K562 (cell line): ENCODE measurements around the gene PIK3CA. TPM values are rescaled to one million over a fixed set of nuclear protein-coding genes. Genes with fewer than 3 reads are reported as not detected.
A peak's percentile ranks its signal among the peaks of the same experiment; 100 is the strongest.

Source experiments
- ATAC-seq: fragments of 200-7000 bp; cut with Tn5 transposase; 3 replicates; pipeline ENCODE4 v1.9.1; 2020; ENCODE audit warnings: moderate library complexity
- BruUV-seq: library from RNA; stranded (reverse); fragments of 400-500 nt; replicated peaks from 2 replicates; lab custom pipeline; 2021; lab: Mats Ljungman, UMichigan
- CTCF ChIA-PET: fragments of 300-600 bp; formaldehyde crosslinking; extraction: SDS; loops from one replicate; lab custom pipeline; 2021; ENCODE audit warnings: low intra/inter-chr PET ratio; lab: Yijun Ruan, JAX
- POLR2A ChIA-PET: fragments of 300-600, 350-650 bp; sonication (Branson Sonifier 250); formaldehyde crosslinking; extraction: SDS; loops from one replicate; lab custom pipeline; 2021; ENCODE audit warnings: antibody characterized with exemption, inconsistent platforms; lab: Yijun Ruan, JAX
- DNase-seq, 4 experiments: peaks; one replicate each; pipeline versions ENCODE4 v3.0.0 to v3.0.0-alpha.2; 2011 to 2018; ENCODE audit warnings: low spot score in 3 of 4, mixed read lengths in 3 of 4; ENCODE audit errors: extremely low read depth in 1 of 4
- FAIRE-seq: peaks from 2 replicates; lab custom pipeline; 2011; peaks lifted over from hg19 to GRCh38; lab: Jason Lieb, UNC
- H2AFZ ChIP-seq: 2 replicates; pipeline ENCODE4 v1.6.0; 2011; ENCODE audit warnings: low read depth, low read length, control low read depth, inconsistent platforms
- H3K27ac ChIP-seq: fragments of 200-600 bp; 3 replicates; pipeline ENCODE4 v1.8.0; 2011; ENCODE audit warnings: low read depth, mild to moderate bottlenecking, control low read depth, inconsistent platforms, low read length, moderate library complexity, mixed read lengths; ENCODE audit errors: extremely low read depth
- H3K27me3 ChIP-seq, 2 experiments: fragments of 300-600 bp in 1 of 2; 2 replicates in 1 of 2; 3 replicates in 1 of 2; pipeline versions ENCODE4 v1.6.0 to v1.8.0; 2011; ENCODE audit warnings: inconsistent platforms in 2 of 2, low read length in 2 of 2, mild to moderate bottlenecking in 1 of 2, mixed read lengths in 1 of 2, moderate library complexity in 1 of 2; ENCODE audit not compliant: control insufficient read depth in 2 of 2, insufficient read depth in 2 of 2
- H3K36me3 ChIP-seq: fragments of 300-600 bp; 3 replicates; pipeline ENCODE4 v1.8.0; 2011; ENCODE audit warnings: mild to moderate bottlenecking, low read length, inconsistent platforms; ENCODE audit not compliant: control insufficient read depth, insufficient read depth
- H3K4me1 ChIP-seq, 2 experiments: fragments of 200-600 bp in 1 of 2; replicated peaks in 1 of 2; 2 replicates in 1 of 2; 3 replicates in 1 of 2; pipeline versions ENCODE4 v1.5.1 to v1.8.0; 2011; ENCODE audit warnings: inconsistent platforms in 2 of 2, low read length in 2 of 2, mild to moderate bottlenecking in 1 of 2, mixed read lengths in 1 of 2, moderate library complexity in 1 of 2; ENCODE audit not compliant: control insufficient read depth in 2 of 2, insufficient read depth in 2 of 2
- H3K4me2 ChIP-seq: 2 replicates; pipeline ENCODE4 v1.6.1; 2011; ENCODE audit warnings: low read length, control low read depth, inconsistent platforms, mixed read lengths; ENCODE audit not compliant: insufficient read depth
- H3K4me3 ChIP-seq: fragments of 200-600 bp; sonication (generic), shearing (Covaris generic); 2 replicates; pipeline ENCODE4 v1.5.1; 2016; ENCODE audit warnings: control low read depth, inconsistent platforms
- H3K79me2 ChIP-seq: fragments of 200-600 bp; 3 replicates; pipeline ENCODE4 v1.8.0; 2011; ENCODE audit warnings: low read length, inconsistent platforms; ENCODE audit not compliant: control insufficient read depth, insufficient read depth
- H3K9ac ChIP-seq, 2 experiments: 2 replicates each; pipeline versions ENCODE4 v1.6.0 to v1.6.1; 2011; ENCODE audit warnings: low read depth in 2 of 2, low read length in 2 of 2, control low read depth in 1 of 2, inconsistent platforms in 1 of 2, mild to moderate bottlenecking in 1 of 2, mixed read lengths in 1 of 2; ENCODE audit not compliant: insufficient read depth in 1 of 2
- H3K9me1 ChIP-seq: one replicate; pipeline ENCODE4 v1.6.0; 2011; ENCODE audit warnings: inconsistent platforms, mild to moderate bottlenecking, low read length, moderate library complexity; ENCODE audit not compliant: control insufficient read depth, insufficient read depth
- H3K9me3 ChIP-seq: replicated peaks from 2 replicates; pipeline ENCODE4 v1.5.1; 2011; ENCODE audit warnings: low read depth, low read length, inconsistent platforms; ENCODE audit not compliant: control insufficient read depth, insufficient read depth
- H4K20me1 ChIP-seq: replicated peaks from 2 replicates; pipeline ENCODE4 v1.6.1; 2011; ENCODE audit warnings: low read length, inconsistent platforms, mixed read lengths; ENCODE audit not compliant: control insufficient read depth, insufficient read depth
- ARNT ChIP-seq, 2 experiments: fragments of 450-650 bp; IDR thresholded peaks; 2 replicates each; pipeline ENCODE4 v1.6.1; 2016; ENCODE audit warnings: mild to moderate bottlenecking in 1 of 2
- ATF2 ChIP-seq: sonication (generic); formaldehyde crosslinking; IDR thresholded peaks from 2 replicates; pipeline ENCODE4 v1.8.1; 2022; ENCODE audit warnings: missing genetic modification reagents
- ATF7 ChIP-seq: fragments of 450-650 bp; IDR thresholded peaks from 2 replicates; pipeline ENCODE4 v1.7.1; 2014; ENCODE audit warnings: mild to moderate bottlenecking, moderate library complexity
- CHAMP1 ChIP-seq: fragments of 450-650 bp; IDR thresholded peaks from 2 replicates; pipeline ENCODE4 v1.6.1; 2016; ENCODE audit warnings: mild to moderate bottlenecking
- ESRRB ChIP-seq: fragments of 250-450 bp; sonication (Bioruptor Pico); IDR thresholded peaks from 2 replicates; pipeline ENCODE4 v1.5.0; 2020; ENCODE audit warnings: mild to moderate bottlenecking, moderate library complexity, borderline replicate concordance
- FOXA3 ChIP-seq, 2 experiments: fragments of 450-650 bp in 1 of 2; sonication (generic) in 1 of 2; formaldehyde crosslinking; IDR thresholded peaks in 1 of 2; conservative IDR thresholded peaks in 1 of 2; 2 replicates each; pipeline versions ENCODE4 v1.4.0 to v1.8.0; 2020 to 2022; ENCODE audit warnings: mild to moderate bottlenecking in 2 of 2, missing genetic modification reagents in 1 of 2
- FOXK2 ChIP-seq, 2 experiments: fragments of 450-650 bp; IDR thresholded peaks in 1 of 2; conservative IDR thresholded peaks in 1 of 2; 2 replicates each; pipeline ENCODE4 v1.6.1; 2016; ENCODE audit warnings: low read depth in 2 of 2, mild to moderate bottlenecking in 1 of 2
- SOX6 ChIP-seq: fragments of 450-650 bp; IDR thresholded peaks from 2 replicates; pipeline ENCODE4 v1.6.1; 2014; ENCODE audit warnings: mild to moderate bottlenecking
- SPI1 ChIP-seq: IDR thresholded peaks from 2 replicates; pipeline ENCODE4 v1.6.1; 2011; ENCODE audit warnings: low read depth, low read length, control low read depth, borderline replicate concordance
- ZNF778 ChIP-seq: fragments of 450-650 bp; formaldehyde crosslinking; IDR thresholded peaks from 2 replicates; pipeline ENCODE4 v1.4.0; 2020; ENCODE audit warnings: mild to moderate bottlenecking, moderate library complexity
- WGBS: fragments of 100-300 bp; shearing (Covaris generic); methylation state at CpG from one replicate; pipeline ENCODE4 v1.1.6; 2016; ENCODE audit warnings: low coverage, mixed read lengths; ENCODE audit not compliant: insufficient coverage; ENCODE audit errors: missing lambda C conversion rate; 5-methylcytosine and 5-hydroxymethylcytosine counted together
- in situ Hi-C: fragments of 300-500 bp; cut with MboI; formaldehyde crosslinking; loops from 4 replicates; pipeline ENCODE4 v1.15.0; 2018; ENCODE audit warnings: inconsistent platforms, mixed read lengths
- intact Hi-C: fragments of 100-400 bp; cut with micrococcal nuclease; formaldehyde crosslinking; loops from 2 replicates; pipeline ENCODE4 v1.14.2; 2022
- polyA plus RNA-seq, 8 experiments: library from polyadenylated mRNA; depleted of rRNA in 4 of 8; stranded (reverse) in 5 of 8; unstranded in 3 of 8; fragments of >200 nt; fragmentation: Nextera tagmentation in 2 of 8; fragmentation: Illumina TruSeq in 1 of 8; extraction: Ambion mirVana in 2 of 8; extraction: Trizol in 1 of 8; gene quantifications; 2 replicates each; pipeline versions ENCODE4 v1.2.1 to v1.2.3, GENCODE V29; 2011 to 2014; ENCODE audit warnings: inconsistent platforms in 1 of 8, missing spikeins in 1 of 8
- total RNA-seq, 7 experiments: library from RNA; depleted of rRNA in 6 of 7; stranded (reverse); fragments of >200 nt in 6 of 7; fragmentation: Illumina TruSeq in 2 of 7; extraction: Trizol in 2 of 7; gene quantifications; 2 replicates each; pipeline versions ENCODE4 v1.2.1 to v1.2.3, GENCODE V29; 2011 to 2021; ENCODE audit warnings: low replicate concordance in 1 of 7
- TF ChIP-seq, protein P1 (sequence below): fragments of 450-650 bp; formaldehyde crosslinking; IDR thresholded peaks from 2 replicates; pipeline ENCODE4 v1.4.0; 2020; ENCODE audit warnings: mild to moderate bottlenecking, mixed read lengths

Gene PIK3CA
- total and polyA plus RNA-seq, 9 of the 15 experiments (the other 6 are each of a cell fraction or from before 2014, with no cell fraction given), result 3.8 to 19.4 (median 10.8) TPM

GRCh38 chr3:179233043-179233442, 84.9 kb downstream of the PIK3CA start:
- Histone ChIP-seq H3K4me3 (no peak overlapping the region), H3K27me3 (no peaks in the 10 kb centered on the region), H3K9me3 (no peaks in the 10 kb centered on the region), H4K20me1 (no peaks in the 10 kb centered on the region), H3K36me3 (peaks cover 40% of the 10 kb centered on the region; the same call in 2 of the 3 replicates), H3K4me1 (peaks cover 0 to 5% of the 10 kb centered on the region in 2 experiments; a peak in 1 of 5 replicates), H3K27ac (no peak overlapping the region), H3K9ac (no peak overlapping the region), H3K4me2 (no peak overlapping the region), H2AFZ (no peak overlapping the region), H3K79me2 (no peaks in the 10 kb centered on the region), H3K9me1 (no peaks in the 10 kb centered on the region)
- TF ChIP-seq ATF2 (CRISPR knock-in tag) (no peak), ZNF778 (CRISPR knock-in tag) (no peak), FOXK2 (conservative IDR thresholded peaks at IDR 0.05 in 1 of 2, IDR thresholded peaks at IDR 0.05 in 1 of 2; ENCODE audit: low read depth in 2 of 2) (no peak), ESRRB (CRISPR knock-in tag) (no peak), SOX6 (no peak), FOXA3 (CRISPR knock-in tag; conservative IDR thresholded peaks at IDR 0.05 in 1 of 2, IDR thresholded peaks at IDR 0.05 in 1 of 2) (peak in 1 of 2 experiments; percentile 43; a peak in 1 of 4 replicates), ATF7 (peak; percentile 42; the same call in 1 of the 2 replicates), CHAMP1 (no peak), SPI1 (peak; percentile 91), ARNT (IDR thresholded peaks at IDR 0.05) (no peak)
- TF ChIP-seq, protein P1, sequence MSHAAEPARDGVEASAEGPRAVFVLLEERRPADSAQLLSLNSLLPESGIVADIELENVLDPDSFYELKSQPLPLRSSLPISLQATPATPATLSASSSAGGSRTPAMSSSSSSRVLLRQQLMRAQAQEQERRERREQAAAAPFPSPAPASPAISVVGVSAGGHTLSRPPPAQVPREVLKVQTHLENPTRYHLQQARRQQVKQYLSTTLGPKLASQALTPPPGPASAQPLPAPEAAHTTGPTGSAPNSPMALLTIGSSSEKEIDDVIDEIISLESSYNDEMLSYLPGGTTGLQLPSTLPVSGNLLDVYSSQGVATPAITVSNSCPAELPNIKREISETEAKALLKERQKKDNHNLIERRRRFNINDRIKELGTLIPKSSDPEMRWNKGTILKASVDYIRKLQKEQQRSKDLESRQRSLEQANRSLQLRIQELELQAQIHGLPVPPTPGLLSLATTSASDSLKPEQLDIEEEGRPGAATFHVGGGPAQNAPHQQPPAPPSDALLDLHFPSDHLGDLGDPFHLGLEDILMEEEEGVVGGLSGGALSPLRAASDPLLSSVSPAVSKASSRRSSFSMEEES (CRISPR knock-in tag), result peak; percentile 50
- in situ Hi-C loops, result no loop called here
- CTCF ChIA-PET, result no interaction called here
- DNase-seq (no peak), ATAC-seq (no peak), FAIRE-seq (no peak)
- 82% methylated on average over 3 of the region's 3 CpGs for WGBS
- no TSS peak for BruUV-seq
- intact Hi-C loops, result loop anchor here (5.0 kb wide), 1 partner anchor 161 kb away; the partner anchor contains the start of gene ZMAT3
- POLR2A ChIA-PET, result interaction anchor here (1.3 to 1.5 kb wide), 2 partner anchors 12 to 330 kb away, joined by 3 read pairs; partner anchors contain the start of gene ACTL6A
